Activated T-helper 1 cell treated with anti-CD3 and anti-CD28 coated beads, Interleukin-2, amount 50 U/mL, for 16 hours (primary cell): Measurements from ENCODE around the gene FAM193B.
"Not testable (repeated sequence)": the region's sequence is repeated elsewhere in the genome, so short reads cannot be mapped to it uniquely, and the experiment has no call there.

ENCODE experiments used
- DNase-seq, 2 donors: peaks; one replicate each; pipeline ENCODE4 v3.0.0-alpha.2; 2020; ENCODE audit warnings: low read depth in 1 of 2, low spot score in 1 of 2

FAM193B gene

DNA sequence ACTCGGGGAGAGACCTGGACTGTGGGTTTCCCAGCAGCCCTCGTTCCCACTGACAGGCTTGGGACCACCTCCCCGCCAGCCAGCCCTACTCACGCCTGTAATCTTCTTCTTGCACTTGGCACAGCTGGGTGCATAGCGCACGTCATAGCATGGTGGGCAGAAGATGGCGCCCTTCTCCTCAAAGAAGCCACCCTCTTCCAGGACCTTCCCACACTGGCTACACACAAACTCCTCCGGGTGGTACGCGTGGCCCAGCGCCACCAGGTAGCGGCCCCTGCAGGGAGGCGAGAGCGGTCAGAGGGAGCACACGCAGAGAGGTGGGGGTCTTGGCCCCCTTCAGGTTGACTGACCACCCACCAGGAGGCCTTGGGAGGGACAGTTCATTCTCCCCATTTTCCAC is 66.4 kb downstream of the FAM193B start:
- no peak for DNase-seq

DNA sequence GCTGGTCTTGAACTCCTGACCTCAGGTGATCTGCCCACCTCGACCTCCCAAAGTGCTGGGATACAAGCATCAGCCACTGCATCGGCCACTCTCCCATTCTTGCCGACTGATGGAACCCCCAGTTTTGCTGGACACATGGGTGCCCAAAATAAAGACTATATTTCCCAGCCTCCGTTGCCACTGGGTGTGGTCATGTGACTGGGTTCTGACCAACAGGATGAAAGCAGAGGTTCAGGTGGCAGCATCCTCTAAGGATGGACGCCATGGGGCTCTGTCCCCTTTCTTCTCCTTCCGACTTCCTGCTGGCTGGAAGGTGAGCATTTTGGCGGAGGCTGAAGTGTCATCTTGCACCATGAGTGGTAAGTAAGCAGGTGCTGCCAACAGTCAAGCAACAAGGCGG is 67.2 kb downstream of the FAM193B start:
- DNase-seq: no peak

DNA sequence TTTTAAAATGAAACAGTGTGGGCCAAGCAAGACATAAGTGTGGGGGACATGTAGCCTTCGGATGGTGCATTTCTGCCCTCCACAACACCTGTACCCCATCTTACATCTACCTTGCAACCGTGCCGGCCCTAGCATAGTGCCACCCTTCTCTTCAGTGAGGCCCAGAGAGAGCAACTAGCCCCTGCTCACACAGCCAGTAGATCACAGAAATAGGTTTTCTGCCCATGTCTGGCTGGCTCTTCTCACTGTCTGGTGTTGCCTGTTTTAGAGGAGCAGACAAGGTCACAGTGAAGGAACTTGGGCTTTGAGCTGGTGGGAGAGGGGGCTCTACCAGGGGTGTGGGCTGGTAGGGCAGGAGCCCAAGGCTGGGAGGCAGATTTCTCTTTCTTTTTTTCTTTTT is 68.1 kb downstream of the FAM193B start:
- DNase-seq: no peak

DNA sequence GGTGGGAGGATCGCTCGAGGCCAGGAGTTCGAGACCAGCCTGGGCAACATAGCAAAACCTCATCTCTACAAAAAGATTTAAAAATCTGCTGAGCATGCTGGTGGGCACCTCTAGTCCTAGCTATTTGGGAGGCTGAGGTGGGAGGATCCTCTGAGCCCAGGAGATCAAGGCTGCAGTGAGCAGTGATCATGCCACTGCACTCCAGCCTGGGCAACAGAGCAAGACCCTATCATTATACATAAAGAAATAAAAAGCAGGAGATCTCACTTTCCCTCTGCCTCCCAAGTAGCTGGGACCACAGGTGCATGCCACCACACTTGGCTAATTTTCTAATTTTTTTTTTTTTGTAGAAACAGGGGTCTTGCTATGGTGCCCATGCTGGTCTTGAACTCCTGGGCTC is 68.6 kb downstream of the FAM193B start:
- DNase-seq: not testable (repeated sequence)

DNA sequence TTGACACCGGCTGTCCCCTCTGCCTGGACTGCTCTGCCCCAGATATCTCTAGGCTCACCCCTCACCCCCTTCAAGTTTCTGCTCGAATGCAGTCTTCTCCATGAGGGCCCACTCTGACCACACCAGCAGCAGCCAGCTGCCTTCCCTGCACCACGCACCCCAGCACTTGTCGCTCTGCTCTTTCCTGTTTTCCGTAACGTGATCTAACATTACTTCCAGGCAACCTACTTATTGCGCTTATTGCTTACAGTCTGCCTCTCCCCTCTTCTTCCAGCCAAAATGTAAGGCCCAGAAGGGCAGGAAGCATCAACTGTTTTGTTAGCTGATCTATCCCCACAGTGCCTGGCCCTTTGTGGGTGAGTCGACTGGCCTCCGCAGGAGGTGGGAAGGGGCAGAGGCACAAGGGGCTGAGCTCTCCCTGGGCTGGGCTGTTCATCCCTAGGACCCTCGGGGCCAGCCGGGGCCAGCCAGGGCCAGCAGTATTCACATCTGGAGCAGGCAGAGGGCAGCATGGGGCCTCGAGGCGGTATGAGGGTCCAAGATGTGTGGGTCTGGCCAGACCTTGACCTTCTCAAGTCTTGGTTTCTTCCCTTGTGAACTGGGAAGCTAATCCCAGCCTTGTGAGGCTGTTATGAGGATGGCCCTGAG is 69.3 kb downstream of the FAM193B start:
- DNase-seq: no peak

DNA sequence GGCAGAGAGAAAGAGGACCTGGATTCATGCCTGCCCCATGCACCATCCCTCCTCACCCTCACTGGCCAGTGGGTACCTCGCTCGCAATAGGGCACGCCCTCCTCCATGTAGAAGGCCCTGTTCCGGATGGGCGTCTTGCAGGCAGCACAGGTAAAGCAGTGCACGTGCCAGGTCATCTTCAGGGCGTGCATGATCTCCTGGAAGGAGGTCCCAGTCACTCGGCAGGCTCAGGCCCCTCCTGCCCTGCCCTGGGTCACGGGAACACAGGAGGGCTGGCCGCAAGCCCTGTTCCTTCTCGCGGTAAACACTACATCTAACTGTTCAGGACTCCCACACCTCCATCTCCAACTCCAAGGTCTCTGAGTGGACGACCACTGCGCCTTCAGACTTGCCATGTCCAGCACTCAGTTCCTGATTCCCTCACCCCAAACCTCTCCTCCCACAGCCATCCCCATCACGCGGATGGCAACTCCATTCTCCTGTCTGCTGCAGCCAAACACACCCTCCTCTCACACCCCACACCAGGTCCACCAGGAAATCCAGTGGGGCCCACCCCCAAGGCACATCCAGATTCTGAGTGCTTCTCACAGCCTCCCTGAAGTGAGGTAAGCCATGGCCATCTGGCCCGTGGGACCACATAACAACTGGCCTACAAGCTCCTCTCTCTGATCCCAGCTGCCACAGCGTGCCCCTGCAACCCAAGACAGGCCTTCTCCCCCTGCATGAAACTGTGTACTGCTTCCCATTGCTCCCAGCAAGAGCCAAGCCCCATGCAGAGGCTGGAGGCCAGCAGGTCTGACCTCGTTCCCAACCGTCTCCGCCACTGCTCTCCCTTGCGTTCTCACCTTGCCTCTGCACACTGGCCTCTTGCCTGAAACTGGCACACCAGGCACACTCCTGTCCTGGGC is 70.1 kb downstream of the FAM193B start:
- no peak for DNase-seq

DNA sequence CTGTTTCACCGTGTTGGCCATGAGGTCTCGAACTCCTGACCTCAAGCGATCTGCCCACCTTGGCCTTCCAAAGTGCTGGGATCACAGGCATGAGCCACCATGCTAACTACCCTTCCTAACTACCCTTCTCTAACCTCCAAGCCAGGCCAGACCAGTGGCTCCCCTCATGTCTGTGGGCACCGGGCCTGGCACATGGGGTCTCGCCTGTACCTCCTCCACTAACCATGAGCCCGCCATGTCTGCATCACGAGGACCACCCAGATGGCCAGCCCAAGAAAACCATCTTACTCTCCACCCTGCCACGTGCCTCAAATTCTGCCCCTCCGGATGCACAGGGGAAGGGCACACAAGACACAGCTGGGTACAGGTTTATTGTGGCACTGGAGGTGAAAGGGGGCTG is 71.3 kb downstream of the FAM193B start:
- DNase-seq: no peak

DNA sequence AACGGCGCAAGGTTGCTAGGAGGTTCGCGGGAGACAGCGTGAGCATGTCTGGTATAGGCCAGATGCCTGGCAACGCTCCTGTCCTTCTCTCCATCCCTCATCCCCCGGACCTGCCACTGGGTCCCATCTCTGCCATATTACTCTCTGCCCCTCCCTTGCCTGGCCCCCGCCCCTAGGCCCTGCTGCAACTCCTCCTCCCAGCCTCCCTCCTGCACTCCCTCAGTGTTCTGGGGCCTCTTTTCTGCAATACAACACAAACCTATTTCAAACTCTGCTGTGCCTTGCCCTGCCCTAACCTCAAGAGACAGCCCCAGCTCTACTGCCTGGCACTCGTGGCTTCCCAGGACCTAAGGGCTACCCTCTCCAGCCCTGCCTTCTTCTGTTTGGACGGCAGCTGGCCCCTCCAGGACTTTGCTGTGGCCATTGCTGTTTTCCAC is 72.0 kb downstream of the FAM193B start:
- DNase-seq: no peak

DNA sequence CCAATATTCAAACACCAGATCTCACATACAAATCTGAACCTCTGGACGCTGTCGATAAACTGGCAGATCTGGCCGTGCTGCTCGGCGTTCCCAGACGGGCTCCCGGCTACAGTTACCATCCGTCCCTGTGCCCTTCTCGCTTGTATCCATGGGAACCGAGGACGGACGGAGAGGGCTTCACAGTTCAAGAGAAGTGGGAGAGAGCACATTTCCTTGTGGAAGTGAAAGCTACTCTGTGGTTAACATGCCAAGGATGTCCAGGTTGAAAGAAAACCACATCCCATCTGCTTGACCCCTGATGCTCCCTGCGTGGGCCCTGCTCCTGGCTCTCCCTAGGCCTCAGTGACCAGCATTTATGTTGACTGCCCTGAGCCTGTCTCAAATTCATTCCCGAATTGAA is 74.6 kb downstream of the FAM193B start:
- DNase-seq: no peak

DNA sequence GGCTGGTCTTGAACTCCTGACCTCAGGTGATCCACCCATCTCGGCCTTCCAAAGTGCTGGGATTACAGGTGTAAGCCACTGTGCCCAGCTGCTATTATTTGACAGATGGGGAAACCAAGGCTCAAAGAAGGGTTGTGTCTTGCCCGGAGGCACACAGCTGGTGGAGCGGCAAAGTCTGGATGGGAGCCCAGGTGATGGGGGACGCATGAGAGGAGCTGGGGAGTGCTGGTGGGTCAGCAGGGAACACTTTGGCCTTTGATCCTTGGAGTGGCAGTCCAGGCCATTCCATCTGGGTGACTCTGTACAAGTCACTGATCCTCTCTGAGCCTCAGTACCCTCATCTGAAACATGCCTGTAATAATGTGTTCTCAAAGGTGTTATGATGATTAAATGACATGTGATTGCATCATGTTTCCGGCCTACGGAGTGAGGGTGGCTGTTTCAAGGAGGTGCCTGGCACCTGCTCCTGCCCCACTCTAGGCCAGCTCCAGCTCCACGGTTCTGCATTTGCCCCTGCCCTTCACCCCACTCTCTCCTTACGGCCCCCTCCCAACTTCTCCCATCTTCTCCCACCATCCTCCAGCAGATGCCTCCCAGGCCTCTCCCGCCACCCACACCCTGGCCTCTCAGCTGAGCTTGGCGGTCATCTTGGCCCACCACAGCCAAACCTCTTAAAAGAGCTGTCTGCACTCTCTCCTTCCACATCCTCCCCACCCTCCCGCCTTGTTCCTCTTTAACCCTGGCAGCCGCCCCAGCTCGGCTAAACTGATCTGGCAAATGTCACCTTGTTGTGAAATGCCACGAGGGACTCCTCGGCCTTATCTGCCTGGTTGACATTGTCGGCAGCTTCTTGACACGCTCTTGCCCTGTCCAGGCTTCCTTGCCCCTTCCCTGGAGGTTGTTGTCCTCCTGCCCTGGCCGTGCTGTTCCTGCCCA is 75.4 kb downstream of the FAM193B start:
- no peak for DNase-seq

DNA sequence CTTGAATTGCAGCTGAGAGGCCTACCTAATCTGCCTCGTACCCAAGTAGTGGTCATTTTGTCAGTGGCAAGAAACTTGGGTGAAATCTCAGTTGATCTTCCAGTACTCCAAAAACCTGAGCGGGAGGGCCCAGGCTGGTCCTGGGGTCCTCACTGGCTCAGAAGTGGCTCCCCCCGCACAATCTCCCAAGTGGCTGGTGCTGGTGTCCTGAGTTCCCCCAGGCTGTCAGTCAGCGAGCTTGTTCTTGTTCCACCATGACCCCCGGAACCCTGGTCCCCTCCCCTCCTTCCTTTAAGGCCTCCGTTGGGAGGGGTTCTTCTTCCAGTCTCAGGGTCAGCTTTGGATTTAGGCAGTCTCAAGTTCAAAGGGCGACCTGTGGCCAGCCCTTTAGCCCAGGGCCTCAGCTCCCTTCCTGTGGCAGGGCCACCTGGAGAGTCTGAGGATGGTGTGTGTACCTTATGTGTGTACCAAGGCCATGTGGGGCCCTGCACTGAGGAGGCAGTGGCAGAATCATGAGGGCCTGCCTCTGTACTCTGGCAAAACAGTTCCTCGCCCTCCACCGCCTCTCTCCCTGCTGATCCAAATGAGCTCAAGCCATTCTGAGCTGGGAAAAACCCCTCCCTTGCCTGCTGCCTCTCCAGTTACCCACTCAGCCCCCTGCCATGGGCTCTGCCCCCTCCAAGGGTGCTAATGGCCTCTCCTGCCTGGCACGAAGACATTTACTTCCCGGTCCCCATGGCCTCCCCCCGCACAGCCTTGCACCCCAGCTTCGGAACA is 76.5 kb downstream of the FAM193B start:
- no peak for DNase-seq

DNA sequence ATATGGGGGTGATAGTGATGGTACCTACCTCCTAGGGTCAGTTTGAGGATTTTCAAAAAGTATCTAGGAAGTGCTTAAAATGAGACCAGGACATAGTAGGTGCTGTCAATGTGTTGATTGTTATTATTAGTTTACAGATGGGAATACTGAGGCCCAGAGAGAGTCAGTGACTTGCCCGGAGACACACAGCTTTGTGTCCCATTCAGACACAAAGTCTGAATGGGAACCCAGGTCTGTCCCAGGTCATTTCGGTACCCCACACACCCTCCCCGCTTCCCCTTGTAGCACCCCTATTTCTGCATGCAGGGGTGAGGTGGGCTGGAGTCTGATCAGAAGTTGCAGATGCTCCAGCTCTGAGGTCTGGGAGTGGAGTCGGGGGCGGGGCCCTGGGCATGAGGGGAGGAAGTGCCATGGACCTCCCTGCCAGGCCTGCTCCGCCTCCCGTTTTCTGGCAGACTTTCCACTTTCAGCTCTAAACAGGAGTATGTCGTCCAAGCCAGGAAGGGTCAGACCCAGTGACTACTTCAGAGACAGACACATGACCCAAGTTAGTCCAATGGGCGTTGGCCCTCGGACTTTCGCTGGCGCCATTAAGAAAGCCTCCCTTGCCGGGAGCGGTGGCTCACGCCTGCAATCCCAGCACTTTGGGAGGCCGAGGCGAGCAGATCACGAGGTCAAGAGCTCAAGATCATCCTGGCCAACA is 77.7 kb downstream of the FAM193B start:
- no peak for DNase-seq

DNA sequence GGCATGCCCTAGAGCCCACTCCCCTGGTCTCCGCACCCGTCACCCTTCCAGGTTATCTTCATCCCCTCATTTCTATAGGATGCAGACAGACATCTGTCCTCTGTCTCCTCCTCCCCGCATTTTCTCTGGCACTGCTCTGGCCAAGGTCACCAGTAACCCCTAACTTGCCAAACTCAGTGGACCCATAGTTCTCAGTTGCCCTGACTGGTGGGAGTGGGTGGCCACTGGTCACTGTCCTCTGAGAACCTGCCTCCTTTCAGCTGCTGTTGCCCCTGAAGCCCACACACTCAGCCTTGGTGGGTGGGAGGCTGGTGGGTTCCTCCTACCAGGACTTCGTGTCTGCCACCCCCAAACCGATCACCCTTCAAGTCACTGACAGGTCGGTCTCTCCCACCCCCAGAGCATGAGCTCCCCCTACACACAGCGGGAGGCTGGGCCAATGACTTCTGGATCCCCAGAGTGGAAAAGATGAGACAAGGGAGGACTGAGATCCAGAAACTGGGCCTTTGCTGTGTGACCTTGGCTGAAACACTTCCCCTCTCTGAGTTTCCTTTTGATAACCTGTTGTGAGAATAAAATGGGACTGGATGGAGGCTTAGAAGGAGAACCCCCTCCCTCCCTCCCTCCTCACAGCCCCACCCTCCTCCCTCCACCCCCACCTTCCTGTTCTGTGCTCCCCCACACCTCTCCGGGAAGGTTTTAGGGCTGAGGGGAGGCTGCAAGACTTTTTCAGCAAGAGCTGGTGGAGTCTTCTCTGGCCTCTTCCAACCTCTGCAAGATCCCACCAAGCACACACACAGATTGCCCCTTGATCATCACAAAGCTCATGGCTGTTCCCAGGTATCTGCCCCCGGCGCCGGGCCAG is 78.6 kb downstream of the FAM193B start:
- DNase-seq: no peak

DNA sequence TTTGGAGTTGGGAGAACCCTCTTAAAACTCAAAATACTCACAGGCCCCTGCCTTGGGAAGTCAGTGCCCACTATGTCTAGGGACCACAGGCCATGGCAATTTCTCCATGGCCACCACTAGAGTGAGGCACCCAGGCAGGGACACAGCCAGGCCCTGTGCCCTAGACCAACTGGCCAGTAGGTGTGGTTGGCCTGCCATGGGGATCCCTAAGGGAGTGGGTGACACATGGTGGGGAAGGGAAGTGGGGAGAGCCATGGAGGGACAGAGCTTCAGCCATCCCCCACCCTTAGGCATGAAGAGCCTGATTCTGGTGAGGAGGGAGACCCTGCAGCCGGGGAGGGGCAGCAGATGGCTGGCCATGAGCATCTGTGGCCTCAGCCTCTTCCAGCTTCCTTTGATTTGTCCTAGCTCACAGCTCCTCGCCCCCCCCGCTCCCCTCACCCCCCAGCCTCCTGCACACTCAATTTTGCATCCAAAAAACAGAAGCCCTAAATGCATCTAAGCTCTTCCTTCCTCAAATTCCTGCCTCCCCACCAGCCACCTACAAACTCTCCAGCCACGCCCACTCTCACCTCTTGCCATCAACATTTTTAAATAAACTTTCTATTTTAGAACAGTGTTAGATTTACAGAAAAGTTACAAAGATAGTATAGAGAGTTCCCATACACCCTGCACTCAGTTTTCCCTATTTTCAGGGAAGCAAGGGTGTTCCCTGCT is 79.4 kb downstream of the FAM193B start:
- no peak for DNase-seq

DNA sequence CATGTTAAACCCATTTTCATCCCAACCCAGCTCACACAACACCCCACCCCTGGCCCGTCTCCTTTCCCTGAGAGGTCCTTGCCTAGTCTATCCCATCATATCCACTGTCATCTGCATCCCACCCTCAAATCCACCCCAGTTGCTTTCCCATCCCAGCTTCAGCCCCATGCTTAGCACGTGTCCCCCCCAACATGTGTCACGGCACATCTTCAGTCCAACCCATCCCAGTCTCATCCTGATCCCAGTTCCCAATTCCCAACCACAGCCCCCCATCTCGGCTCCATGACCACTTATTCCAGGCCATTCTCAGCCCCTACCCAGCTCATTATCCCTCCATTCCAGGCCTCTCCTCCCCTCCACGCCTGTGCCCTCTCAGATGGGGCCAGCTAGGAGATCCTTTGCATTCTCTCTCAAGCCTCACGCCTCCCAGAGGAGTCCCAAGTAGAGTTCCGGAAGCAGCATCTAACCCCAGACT is 80.3 kb downstream of the FAM193B start:
- no peak for DNase-seq

DNA sequence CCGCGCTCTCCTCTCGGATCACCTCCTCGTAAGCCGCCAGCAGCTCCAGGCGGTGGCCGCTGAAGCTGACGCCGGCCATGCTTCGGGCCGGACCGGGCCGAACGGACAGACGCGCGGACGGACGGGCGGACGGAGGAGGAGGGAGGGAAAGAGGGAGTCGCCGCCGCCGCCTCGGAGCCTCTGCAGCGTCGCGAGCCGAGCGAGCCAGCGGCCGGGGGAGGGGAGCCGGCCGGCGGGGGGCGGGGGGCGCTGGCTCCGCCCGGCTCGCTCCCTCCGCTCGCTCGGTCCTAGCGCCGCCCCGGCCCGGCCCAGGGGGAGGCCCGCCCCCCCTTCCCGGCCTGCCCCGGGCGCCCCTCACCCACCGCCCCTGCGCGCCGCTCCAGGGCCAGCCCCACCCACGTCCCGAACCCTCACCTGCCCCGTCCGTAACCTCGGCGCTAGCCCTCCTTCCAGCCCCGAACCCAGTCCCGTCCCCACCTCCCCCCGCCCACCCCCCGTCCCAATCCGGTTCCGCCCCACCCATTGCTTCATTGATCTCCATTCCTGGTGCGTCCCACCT is 80.8 kb downstream of the FAM193B start, which contains the start of gene DBN1:
TSS of gene DBN1 (minus strand) at position 192 of the 559 bp plus-strand sequence. CDS start at position 79, 113 bp downstream.
- no peak for DNase-seq

DNA sequence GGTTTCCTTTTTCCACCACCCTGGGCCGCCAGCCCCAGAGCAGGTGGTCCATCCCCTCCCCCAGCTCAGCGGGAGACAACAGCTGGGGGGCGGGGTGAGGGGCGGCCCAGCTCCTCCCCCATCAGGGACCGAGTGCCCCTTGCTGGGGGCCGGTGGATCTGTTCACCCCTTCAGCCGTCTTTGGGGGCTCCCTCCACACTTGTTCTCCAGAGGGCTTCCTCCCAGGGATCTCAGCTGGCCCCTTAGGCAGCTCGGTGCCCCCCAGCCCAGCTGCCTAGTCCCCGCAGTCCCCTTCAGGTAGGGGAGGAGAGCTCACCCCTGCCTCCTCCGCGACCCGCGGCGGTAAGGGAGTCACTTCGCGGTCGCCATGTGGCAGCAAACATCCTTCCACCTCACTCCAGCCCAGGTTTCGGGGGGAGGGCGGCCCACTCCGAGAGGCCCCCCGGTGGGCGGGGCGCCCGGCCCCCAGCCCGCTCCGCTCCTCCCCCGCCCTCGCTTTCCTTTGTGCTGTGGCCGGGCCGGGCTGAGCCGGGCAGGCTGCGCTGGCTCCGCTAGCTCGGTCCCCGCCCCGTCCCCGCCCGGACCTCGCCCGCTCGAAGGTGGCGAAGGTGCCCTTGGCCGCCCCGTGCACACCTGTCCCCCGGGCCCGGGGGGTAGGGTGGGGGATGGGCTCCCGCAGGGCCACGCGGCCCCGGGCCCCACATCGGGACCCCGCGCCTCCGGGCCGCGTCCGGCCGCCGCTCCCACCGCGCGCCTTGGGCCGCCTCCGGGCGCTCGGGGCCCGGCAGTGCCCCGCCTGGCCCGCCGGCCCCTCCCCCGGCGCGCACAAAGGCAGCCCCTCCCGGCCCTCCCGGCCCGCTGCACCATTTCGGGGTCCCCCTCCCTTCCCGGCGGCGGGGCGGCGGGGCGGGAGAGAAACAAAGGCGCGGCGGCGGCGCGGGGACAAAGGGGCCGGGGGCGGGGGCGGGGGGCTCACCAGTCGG is 81.6 kb downstream of the FAM193B start:
- DNase-seq: peak in 1 of 2 donors; percentile 29
